HG03520 (cell line): ENCODE results near the gene IGFBP6.

Experiments used
- ATAC-seq: cut with Tn5 transposase; IDR thresholded peaks from one replicate; pipeline ENCODE4 v1.9.1; 2021; ENCODE audit warnings: mild to moderate bottlenecking, moderate library complexity; ENCODE audit not compliant: unreplicated experiment

IGFBP6 gene

DNA sequence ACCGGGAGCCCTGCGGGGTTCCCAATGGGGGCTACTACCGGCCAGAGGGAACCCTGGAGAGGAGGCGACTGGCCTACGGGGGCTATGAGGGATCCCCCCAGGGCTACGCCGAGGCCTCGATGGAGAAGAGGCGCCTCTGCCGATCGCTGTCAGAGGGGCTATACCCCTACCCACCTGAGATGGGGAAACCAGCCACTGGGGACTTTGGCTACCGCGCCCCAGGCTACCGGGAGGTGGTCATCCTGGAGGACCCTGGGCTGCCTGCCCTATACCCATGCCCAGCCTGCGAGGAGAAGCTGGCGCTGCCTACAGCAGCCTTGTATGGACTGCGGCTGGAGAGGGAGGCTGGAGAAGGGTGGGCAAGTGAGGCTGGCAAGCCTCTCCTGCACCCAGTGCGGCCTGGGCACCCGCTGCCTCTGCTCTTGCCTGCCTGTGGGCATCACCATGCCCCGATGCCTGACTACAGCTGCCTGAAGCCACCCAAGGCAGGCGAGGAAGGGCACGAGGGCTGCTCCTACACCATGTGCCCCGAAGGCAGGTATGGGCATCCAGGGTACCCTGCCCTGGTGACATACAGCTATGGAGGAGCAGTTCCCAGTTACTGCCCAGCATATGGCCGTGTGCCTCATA is 37.9 kb upstream of the IGFBP6 start:
- no peak for ATAC-seq

DNA sequence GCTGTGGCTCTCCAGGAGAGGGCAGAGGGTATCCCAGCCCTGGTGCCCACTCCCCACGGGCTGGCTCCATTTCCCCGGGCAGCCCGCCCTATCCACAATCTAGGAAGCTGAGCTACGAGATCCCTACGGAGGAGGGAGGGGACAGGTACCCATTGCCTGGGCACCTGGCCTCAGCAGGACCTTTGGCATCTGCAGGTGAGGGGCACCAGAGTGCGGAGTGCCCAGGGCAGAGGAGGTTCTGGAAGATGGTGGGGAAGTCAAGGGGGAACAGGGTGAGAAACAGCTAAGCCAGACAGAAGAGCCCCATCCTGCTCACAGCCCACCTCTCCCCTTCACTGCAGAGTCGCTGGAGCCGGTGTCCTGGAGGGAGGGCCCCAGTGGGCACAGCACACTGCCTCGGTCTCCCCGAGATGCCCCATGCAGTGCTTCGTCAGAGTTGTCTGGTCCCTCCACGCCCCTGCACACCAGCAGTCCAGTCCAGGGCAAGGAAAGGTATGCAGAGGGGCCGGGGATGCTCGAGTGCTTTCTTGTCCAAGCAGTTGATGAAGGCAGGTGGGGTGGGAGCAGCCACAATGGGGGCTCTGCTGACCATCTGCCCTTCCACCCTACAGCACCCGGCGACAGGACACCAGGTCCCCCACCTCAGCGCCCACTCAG is 37.3 kb upstream of the IGFBP6 start:
- no peak for ATAC-seq

DNA sequence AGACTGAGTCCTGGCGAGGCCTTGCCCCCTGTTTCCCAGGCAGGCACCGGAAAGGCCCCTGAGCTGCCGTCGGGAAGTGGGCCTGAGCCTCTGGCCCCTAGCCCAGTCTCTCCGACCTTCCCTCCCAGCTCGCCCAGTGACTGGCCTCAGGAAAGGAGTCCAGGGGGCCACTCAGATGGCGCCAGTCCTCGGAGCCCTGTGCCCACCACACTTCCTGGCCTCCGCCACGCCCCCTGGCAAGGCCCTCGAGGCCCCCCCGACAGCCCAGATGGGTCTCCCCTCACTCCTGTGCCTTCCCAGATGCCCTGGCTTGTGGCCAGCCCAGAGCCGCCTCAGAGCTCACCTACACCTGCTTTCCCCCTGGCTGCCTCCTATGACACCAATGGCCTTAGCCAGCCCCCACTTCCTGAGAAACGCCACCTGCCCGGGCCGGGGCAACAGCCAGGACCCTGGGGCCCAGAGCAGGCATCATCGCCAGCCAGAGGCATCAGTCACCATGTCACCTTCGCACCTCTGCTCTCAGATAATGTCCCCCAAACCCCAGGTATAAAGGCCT is 36.7 kb upstream of the IGFBP6 start:
- ATAC-seq = no peak

DNA sequence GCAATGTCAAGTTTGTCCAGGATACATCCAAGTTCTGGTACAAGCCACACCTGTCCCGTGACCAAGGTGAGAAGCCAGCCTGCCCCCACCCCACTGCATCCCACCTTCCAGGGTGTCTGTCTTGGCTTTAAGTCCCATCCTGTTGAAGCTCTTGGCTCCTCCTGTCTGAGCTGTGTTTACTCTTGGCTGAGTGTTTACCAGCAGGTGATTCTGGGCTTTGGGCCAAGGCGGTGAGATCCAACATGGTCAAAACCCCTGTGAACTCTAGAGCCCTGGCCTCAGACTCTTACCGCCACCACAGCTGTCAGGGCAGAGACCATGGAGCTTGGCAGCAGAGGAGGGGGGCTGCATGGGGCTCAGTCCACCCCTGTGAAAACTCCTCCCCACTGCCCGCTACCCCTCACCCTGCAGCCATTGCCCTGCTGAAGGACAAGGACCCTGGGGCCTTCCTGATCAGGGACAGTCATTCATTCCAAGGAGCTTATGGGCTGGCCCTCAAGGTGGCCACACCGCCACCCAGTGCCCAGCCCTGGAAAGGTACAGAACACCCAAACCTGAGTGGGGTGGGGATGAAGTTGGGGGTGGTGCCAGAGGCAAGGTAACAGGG is 36.0 kb upstream of the IGFBP6 start:
- ATAC-seq = no peak

DNA sequence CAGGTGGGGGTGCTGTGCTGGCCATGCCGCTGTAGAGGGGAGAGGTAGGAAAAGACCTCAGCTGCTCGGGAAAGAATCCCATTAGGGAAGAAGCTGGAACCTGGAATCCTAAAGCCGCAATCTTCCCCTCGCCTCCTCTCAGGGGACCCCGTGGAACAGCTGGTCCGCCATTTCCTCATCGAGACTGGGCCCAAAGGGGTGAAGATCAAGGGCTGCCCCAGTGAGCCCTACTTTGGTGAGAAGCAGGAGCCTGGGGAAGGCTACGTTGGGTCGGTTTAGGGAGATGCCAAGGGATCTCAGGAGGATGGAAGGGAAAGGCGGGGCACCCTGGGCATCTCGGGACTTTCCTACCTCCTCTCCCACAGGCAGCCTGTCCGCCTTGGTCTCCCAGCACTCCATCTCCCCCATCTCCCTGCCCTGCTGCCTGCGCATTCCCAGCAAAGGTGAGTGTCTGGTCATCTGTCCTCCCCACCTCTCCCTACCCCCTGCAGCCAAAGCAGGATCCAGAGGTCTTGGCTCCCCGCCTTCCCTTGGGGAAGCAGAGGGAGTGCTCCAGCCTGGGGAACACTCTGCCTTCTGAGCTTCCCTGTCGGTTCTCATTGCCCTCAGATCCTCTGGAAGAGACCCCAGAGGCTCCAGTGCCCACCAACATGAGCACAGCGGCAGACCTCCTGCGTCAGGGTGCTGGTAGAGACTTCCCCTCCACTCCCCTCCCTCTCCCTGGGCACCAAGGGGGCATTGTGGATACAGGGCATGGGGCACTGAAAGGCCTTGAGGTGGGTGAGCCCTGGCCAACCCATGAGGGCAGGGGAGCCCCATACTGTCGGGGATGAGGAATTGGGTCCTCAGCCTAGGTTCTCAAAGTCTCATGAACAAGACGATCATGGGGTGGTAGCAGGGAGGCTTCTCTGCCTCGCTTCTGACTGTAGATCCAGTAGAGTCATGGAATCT is 35.2 kb upstream of the IGFBP6 start:
- ATAC-seq = no peak

DNA sequence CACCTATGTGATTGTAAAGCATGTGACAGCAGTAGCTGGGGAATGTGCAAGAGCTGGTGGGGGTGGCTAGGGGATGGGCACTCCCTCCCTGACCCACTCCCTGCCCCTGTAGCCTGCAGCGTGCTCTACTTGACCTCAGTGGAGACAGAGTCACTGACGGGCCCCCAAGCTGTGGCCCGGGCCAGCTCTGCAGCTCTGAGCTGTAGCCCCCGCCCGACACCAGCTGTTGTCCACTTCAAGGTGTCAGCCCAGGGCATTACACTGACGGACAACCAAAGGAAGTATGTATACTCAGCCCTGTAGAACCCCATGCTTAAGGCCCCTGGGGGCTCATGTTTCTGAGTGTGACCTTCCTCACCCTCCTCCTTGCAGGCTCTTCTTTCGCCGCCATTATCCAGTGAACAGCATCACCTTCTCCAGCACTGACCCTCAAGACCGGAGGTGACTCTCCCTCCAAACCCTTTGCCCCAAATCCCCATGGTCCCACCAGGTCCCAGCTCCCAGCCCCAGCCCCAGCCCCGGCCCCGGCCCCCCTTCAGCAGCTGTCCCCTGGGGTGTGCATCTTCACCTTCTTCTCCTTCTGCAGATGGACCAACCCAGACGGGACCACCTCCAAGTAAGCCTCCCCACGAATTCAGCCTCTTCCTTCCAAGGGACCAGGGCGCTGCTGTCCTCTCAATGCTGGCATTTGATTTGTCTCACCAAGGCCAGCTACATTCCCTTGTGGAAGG is 34.3 kb upstream of the IGFBP6 start:
- no peak for ATAC-seq

DNA sequence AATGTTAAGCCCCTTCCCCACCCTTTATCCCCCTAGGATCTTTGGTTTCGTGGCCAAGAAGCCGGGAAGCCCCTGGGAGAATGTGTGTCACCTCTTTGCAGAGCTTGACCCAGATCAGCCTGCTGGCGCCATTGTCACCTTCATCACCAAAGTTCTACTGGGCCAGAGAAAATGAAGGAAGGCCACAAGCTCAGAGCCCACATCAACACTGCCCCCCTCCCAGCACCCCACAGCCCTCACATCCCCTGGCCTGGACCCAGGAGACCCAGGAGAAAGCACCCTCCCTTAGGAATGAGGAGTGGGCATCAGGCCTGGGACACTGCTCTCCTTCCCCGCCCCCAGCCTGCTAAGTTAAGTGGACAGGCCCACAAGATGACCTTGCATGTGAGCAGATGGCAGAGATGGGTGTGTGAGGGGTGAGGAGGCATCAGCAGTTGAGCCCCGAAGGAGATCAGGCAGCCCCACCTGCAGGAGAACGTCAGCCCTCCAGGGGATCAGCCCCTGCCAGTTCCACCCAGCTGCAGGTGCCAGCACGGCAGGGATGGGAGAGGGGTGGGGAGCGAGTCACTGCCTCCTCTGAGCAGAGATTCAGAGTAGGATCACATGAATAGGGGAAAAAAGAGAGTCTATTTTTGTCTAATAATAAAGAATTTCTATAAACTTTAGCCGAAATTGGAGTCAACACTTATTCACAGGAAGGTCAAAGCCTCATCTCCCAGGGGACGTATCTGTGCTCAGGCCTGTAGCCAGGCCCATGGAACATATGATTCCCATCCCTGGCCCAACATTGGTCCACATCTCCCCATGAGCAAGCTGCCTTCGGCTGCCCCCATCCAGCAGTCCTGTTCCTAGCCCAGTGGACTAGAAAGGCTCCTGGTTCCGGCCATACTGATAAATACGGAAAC is 33.5 kb upstream of the IGFBP6 start:
- ATAC-seq = no peak

DNA sequence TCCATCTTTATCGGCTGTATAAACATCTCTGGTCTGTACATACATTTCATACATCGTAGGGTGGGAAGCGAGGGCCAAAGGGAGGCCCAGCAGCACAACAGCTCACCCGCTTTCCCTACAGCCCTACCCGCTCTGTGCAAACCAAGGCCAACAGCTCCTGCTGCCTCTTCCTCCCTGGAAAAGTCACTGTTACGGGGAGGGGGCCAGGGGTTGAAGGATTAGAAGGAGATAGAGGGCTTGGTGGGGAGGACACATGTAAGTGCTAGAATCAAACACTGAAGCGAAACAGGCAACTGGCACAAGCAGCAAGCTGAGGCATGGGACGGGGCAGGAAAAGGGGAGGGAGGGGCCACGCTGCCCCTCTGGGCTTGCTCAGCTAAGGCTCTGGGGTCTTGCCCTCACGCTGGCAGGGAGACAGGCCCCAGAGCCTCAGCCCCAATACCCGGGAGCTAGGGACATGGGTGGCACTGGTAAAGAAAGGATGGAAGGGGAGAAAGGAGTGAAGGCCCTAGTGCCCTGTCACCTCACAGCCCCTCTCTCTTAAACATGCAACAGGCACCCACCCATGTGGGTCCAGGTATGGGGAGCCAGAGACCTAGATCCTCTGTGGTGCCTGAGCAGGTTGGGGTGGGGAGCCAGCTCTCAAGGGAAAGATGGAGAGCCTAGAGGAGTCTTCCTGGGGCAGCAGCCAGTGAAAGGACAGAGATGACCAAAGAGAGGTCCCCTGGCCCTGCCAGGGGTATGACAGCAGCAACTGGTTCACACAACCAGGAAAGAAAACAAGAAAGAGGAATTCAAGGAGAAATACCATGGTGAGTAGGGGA is 32.6 kb upstream of the IGFBP6 start:
- no peak for ATAC-seq

DNA sequence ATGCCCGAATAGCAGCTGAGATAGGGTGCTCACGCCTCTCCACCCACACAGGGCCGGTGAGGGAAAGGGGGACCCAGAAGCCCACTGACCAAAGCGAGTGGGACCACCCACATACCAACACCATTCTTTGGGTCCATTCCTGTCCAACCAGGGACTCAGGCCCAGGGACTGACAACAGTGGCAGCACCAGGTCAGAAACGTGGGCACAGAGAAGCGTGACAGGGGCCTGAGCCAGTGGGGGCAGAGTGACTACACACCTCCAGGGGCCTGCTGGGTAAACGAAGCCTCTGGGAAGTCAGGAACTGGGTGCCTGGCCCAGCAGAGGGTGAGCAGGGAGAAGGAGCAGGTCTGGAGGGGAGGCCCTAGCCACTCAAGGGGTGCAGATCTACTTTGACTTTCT is 32.0 kb upstream of the IGFBP6 start:
- no peak for ATAC-seq

DNA sequence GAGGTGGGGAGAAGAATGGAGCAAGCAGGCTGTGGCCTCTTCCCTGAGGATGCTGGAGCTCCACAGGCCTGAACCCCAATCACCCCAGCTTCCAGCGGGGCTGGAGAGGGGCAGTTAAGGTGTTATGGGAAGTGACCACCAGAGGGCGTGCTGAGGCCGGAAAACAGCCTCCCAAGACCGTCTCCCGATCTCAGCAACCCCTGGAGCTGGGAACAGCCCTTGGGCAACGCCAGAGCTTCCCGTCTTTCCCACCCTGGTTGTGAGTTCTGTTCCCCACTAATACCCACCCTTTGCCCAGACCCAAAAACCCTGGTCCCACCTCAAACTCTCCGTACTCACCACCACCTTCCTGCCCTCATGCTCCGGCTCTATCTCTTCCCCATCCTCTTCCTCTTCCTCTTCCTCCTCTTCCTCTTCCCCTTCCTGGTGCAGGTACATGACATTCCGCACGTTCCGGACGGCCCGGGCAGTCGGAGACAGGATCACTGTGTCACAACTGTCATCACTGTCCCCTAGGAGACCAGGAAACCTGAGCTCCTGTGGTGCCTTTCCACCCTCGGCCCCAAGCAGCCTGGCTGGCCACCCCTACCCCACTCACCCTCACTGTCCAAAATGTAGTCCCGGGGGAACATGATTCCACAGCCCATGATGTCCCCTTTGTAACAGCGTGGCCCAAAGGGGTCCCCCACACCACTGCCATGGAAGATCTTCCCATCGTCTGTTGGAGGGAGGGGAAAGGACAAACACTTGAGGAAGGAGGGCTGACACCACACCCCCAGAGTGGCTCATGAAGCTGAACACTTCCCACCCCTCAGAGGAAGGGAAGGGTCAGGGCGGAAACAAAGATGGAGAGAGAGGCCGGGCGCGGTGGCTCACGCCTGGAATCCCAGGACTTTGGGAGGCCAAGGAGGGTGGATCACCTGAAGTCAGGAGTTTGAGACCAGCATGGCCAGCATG is 31.2 kb upstream of the IGFBP6 start:
- no peak for ATAC-seq

DNA sequence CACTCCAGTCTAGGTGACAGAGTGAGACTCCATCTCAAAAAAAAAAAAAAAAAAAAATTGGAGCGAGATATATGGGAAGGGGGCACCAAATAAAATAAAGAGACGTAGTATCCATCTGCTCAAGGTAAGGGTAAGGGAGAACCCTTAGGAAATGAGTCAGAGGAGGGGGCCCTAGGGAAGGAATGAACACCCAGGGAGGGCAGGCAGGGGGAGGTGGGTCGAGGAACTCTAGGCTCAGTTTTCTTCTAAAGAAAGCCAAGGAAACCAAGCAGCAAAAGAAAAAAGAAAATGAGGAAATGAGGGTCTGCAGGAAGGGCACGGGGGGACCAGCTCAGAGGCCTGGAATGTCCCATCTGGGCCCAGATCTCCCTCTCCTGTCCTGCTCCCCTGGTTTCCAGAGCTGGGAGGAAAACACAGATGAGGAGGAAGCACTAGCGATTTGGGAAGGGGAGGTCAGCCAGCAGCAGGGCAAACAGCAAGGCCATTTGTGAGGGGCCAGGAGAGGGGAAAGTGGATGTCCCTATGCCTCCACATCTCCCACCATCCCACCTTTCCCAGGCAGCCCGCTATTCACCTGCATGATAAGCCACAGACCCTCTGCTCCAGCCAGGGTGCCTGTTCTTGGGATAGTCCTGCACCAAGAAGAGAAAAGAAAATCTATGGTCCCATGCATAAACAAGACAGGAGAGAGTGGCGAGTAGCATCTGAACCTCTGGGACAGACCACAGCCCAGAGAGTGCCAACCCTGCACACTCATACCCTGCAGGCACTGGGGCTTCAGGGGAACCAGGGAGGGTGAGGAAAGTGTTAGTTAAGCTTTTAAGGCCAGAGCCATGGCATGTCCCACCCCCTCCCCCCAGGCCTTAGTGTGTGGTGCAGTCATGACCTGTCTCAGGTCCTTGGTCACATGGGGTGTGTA is 30.1 kb upstream of the IGFBP6 start:
- ATAC-seq = no peak

DNA sequence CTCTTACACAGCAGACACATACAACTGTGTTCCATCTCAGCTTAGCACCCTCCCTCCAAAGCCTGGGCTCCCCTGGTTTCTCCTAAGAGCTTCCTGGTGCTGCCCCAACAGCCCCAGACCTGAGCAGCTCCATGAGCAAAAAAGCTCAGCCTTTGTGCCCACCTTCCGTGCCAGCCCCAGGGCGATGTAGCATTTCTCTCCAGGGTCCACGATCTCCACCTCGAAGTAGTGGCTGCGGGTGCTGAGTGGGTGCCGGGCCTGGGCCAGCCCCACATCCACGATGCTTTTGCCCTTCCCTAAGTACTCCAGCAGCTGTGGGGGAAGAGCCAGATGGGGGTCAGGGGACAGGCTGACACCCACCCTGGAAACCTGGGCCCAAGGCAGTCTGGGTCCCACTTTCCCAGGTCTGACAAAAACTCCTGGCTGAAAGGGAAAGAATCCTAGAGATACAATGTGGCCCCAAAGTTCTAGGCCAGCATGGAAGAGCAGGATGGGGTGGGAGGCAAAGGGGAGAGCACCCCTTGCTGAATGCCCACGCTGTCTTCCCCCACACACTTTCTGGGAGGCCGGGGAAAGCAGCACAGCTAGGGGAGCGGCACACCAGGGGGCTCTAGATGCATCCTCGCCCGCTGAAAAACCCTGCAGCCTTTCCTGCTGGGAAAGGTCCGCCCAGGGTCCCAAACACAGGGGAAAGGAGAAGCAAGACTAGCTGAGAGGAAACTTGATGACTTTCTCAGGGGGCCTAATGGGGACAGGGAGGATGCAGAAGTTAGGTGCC is 29.3 kb upstream of the IGFBP6 start:
- no peak for ATAC-seq

DNA sequence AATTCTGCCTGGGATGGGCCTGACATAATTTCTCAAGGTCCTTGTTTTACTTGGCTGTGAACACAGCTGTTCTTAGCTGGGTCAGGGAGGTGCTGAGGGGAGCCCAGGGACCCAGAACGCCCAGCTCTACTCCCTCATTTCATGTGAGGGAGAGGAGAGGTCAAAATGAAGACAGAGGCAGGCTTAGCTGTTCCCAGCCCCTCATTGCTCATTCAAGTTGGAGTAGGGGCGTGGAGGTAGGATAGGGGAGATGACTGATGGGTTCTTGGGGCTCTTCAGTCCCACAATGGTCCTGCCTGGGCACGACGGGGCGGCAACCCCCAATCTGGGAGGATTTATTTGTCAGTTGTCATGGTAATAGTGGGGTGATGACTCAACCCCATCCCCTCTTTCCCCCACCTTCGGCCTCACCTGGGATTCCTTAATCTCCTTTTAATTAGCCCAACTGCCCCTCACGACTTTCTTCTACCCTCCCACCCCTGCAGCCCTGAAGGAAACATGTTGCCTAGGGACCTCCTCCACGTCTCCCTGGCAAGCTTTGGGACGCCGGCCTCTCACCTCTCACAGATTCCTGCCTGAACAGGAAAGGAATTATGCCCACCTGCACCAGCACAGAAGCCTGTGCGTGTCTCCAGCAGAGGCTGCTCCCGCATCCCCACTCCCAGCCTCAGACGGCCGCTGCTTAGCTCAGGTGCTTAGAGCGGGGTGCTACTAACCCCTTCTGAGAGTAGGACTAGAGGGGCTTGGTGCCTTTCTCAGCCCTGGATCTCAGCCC is 28.5 kb upstream of the IGFBP6 start:
- ATAC-seq = no peak

DNA sequence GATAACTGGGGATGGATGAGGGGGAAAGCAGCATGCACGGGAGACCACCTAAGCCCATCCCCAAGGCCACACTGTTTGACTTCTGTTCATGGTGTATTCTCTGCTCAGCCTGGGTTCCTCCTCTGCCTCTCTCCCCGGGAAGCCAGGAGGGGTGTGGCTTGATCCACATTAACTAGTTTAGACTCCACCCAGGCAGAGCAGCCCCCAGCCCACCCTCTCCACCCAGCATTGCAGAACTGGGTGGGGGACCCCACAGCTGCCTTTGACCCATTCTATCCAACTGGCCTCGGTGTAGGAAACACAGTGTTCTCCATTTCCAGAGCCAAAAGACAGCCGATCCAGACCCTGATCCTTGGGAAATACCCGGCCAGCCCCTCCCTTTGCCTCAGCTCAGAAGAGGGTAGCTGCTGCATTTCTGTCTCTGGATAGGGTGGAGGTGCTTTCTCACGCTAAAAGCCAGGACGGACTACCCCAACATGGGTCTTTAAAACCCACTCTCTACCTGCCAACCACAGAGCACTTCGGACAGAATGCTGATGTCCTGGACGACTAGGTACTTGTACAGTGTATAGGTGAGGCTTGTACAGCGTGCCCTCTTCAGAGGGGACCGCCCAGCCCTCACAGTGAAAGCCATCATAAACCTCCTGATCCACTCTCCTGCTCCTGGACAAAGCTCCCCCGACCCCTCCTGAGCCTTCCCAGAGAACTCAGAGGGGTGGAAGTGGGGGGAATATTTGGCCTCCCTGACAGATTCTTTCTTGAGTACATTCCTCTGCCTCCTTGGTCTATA is 27.7 kb upstream of the IGFBP6 start:
- ATAC-seq = no peak
